Left renal pelvis (tissue), 4 donors: ENCODE data around the gene TMBIM1. TPM values are rescaled to one million over a fixed set of nuclear protein-coding genes. Genes with fewer than 3 reads are reported as not detected.

Experiments used
- DNase-seq, 4 donors: peaks; one replicate each; pipeline ENCODE4 v3.0.0-alpha.2; 2013; ENCODE audit warnings: low read depth in 4 of 4, low spot score in 3 of 4
- polyA plus RNA-seq, 4 donors: library from polyadenylated mRNA; unstranded; fragments of 120-200 nt; gene quantifications; one replicate each; pipeline ENCODE4 v1.2.1, GENCODE V29; 2013; ENCODE audit not compliant: insufficient read length in 4 of 4

The TMBIM1 gene
- polyA plus RNA-seq, 4 donors, result 72.2 to 94.0 (median 86.5) TPM

DNA sequence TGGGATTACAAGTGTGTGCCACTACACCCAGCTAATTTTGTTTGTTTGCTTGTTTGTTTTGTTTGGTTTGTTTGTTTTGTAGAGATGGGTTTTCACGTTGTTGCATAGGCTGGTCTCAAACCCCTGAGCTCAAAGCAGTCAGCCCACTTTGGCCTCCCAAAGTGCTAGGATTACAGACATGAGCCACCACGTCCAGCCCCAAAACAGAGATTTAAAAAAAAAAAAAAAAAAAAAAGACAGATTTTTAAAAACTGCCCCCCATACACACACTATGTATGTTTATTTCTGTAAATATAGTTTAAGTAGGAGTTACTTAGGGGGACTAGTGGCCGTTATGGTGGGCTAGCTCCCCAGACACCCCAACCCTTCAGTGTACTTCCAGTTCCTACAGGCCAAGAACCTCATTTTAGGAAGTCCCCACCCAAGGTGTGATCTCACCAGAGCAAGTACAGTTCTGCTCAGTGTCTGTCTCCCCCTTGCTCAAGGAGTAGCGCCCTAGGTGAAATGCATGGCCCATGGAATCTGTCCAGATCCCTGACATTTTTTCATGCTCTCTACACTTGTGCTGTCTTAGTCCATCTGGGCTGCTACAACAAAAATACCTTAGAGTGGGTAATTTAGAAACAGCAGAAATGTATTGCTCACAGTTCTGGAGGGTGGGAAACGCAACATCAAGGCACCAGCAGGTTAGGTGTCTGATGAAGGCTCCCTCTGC lies 1.6 kb upstream of the TMBIM1 start:
- no peak for DNase-seq

DNA sequence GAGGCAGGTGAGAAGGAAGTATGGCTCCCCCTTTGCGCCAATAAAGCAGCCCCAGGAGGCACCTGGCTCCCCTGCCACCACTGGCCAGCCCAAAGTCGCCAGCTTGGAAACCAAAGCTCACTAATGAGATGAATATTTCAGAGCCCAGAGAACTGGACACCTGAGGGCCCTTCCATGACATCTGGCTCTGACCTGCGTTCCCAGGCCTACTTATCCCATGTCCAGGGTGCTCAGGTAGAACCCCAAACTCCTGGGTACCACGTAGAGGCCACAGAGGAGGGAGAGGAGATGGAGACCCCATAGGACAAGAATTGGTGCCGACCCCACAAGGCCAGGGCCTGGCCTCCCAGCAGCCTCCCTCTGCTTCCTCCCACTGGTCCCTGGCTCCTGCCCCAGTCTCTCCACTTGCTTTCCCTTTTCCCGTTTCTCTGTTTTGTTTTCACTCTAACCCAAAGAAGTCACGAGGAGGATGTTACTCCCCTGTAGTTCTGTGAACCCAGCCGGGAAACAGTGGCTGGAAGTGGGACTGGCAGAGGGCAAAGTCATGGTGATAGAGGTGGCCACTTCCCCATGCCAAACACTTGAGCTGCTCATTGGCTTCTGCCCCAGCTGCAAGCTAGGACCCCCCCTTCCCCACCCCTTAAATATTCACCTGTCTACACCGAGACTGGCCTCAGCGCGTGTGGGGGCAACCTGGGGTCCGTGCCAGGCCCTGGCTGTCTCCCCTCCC lies 820 bp downstream of the TMBIM1 start:
- no peak for DNase-seq

DNA sequence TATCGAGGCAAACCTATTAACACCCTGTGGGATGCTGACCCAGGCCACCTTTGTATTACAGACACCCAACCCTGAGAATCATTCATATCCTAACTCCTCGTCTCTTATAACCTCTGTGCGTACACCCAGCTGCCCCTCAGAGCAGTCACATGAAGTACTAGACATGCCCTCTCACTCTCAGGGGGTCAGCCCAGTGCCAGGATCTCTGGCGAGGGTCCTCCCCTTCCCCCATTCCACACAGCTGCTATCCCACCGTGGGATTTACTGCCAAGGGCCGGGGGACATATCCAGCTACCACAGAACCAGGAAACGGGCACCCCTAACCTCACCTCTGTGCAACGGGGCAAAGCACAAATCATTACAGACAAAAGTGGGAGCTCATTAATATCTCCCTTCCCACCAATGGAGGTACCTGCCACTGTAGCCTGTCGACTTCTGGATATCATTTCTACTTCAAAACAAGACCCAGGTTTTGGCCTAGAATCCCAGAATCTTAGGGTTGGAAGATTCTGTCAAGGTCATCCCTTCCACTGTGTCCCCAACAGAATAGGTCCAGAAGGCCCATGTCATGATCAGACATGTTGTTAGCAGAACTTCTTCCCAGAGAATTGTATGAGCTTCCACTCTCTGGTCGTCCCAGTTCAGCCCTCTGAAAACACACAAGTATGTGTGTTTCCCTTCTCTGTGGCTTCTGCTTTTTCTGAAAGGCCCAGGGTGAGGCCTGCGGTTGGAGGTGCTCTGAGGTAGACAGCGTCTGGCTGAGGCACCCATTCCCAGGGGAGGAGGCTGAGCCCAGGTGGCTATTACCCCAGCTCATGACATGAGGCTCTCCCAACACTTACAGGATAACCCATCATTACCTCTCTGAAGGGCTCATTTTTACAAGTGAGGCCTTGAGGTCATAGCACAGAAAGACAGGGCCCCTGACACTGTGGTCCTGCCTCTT lies 1.7 kb downstream of the TMBIM1 start:
- DNase-seq, result no peak

DNA sequence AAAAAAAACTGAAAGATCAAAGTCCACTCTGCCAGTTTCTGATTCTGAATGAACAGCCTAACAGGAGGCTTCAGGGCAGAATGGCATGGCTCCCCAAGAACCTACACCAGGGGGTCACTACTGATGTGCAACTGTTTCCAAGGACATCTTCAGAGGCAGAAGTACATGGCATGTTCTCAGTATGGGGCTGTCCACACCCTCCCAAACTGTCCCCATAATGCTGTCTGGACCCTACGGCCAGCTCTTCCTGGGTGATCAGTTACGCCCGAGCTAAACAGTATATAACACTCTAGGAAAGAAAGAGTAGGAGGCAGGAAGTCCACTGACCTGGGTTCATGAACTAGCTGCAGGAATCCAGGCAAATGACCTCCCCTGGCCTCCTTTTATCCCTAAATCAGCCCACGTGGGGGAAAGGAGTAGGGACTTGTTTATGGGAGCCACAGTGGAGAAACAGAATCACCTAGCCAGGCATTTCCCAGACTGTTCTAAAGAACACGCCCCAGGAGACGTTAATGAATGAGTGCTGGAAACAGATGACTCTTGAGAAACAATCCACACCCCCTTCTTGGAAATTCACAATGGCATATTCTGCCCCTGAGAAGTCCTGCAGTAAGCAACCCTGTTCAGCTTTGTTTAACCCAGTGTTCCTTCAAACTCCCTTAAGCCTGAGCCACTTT lies 2.5 kb downstream of the TMBIM1 start:
- DNase-seq, result no peak

DNA sequence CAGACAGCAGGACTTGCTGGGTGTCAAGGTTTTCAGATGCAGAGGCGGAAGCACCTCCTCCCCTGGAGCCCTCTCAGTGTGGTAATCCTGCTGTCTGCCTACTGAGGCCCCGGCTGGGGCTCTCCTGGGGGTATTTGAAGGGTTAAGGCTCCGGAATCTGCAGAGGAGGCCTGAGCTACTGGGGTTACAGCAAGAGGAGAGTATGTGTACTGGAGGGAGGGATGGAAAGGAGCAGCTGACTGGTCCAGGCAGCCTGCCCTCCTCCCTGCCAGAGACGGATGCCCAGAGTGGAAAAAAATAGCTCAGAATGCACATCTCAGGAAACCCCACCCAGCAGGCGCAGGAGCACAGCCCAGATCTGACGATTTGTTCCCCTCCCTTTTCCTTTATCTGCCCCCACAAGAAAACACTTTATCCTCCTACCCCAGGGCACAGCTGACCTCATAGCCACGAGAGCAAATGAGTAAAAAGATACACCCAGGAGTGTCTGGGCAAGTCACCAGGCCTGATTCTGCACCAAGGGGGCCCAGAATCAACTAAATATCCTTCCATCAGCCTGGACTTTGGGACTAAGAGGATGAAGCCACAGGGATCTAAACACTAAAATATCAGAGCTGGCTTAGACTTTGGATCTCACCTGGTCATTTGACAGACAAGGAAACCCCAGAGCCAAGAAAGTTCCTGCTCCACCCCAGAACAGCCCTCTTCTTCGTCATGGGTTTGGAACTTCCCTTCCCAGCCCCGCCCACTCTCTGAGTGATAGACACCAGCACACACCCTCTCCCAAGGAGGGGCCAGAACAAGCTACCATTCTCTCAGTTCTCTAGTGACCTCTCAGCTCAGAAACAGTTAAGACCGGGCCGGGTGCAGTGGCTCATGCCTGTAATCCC lies 5.5 kb downstream of the TMBIM1 start:
- no peak for DNase-seq

DNA sequence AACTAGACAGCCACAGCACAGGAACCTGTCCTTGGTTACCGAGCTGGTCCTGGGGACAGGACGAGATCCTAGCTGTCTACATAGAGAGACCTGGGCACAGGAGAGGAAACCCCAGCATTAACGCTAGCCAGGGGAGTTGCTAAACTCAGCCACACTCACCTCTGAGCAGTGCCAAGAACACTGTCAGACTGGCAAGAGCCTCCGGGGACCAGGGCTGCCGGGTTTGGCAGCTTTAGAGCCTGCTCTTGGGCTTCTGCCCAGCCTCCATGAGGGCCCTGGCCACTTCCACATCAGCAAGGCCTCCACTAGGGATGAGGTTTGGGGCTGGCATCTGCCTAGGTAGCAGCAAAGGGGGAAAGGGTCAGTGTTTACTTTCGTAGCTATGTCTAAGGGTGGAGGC lies 6.7 kb downstream of the TMBIM1 start:
- no peak for DNase-seq

DNA sequence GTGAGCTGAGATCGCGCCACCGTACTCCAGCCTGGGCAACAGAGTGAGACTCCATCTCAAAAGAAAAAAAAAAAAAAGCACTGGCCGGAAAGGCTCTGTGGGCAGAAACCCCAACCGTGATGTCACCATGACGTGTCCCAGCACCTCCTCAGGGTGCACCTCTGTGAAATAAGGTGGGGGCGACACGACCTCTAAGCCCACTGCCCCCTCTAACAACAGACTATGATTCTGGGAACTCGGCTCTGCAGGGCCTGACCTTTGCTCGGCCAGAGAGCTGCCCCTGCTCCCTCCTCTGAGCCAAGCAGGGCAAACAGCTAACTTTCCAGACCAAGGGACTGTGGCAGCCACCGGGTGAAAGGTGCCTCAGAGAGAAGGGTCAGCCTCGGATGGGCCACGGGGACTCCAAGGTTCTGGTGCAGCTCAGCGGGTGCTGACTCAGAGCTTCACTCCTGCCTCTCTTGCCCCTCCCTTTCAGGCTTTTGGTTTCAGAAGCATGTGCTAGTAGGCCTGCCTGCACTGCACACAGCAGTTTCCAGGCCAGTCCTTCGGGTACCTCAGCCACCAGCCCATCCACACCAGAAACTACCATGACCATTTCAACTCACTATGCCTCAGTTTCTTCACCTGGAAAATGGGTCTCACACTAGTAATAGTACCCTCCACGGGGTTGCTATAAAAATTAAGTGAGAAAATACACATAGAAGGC lies 8.0 kb downstream of the TMBIM1 start:
- no peak for DNase-seq

DNA sequence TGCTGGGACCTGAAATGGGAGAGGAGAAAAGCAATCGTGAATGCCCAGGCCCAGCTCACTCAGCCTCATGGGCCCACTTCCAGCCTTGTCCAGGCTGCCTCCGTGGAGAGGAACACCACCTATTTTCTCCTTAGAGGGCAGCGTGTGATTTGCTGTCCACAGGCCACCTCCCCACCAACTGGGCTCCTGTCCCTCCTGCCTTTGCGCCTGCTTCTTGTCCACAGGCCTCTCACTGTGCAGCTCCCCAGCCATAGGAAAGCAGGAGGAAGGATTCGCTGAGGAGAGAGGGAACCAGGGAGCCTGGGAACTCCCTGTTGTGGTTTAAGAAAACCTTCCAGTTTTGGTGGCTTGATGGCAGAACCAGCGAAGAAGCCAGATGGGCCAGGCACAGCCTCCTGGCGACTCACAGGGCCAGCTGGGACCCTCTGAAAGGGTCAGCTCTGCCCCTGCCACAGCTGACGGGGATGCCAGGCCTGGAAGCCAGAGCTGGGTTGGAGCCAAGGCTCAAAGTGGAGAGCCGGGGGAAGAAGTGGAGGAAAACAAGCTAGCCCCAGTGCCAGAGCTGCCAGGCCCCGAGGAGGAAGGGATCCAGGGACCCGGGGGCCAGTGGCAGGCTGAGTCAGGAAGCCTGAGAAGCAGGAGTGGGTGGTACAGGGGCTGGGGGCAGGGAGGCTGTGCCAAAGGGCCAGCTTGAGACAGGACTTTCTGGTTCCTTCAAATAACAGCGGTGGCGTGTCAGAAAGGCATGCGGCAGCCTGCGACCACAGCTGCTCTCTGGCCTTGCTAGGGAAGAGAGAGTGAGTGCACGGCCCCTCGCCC lies 9.9 kb downstream of the TMBIM1 start:
- no peak for DNase-seq

DNA sequence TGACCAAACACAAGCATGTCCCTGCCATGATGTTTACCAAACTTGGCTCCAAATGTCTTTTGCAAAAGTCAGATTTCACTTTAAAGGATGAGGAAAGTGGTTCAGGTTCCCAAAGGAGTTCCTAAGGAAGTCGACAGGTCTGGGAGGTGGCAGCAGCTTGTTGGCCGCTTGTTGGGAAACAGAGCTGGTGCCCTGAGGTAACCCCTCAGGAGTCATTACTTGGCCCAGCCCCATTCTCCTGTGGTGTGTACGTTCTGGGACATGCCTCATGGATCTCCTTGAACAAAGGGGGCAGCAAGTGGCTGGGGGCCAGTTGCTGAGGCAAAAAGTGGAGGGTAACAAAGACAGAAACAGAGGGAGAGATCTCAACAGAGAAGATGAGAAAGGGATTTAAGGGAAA lies 10.9 kb downstream of the TMBIM1 start:
- no peak for DNase-seq

DNA sequence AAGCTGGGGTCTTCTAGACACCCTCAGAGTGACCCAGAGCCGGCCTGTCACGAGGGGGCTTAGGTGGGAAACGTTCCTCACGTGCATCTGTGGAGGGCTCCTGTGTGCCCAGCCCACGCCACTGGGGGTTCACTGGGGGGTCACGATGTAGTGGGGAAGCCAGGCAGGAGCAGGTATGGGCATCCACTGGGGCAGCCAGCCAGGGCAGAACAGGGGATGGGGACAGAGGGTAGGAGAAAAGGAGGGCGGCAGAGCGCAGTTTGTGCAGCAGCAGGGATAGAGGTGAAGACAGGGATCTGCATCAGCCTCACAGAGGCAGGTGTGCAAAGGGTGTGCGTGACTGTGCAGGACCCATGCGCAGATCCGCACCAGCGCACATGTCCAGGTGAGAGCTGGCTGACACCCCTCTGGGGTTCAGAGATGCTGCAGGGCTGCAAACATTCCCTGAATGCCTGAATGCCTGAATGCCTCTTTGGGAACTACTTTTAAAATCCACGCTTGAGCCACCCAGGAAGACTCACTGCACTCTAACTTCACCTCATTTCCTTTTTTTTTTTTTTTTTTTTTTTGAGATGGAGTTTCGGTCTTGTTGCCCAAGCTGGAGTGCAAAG lies 11.9 kb downstream of the TMBIM1 start:
- no peak for DNase-seq

DNA sequence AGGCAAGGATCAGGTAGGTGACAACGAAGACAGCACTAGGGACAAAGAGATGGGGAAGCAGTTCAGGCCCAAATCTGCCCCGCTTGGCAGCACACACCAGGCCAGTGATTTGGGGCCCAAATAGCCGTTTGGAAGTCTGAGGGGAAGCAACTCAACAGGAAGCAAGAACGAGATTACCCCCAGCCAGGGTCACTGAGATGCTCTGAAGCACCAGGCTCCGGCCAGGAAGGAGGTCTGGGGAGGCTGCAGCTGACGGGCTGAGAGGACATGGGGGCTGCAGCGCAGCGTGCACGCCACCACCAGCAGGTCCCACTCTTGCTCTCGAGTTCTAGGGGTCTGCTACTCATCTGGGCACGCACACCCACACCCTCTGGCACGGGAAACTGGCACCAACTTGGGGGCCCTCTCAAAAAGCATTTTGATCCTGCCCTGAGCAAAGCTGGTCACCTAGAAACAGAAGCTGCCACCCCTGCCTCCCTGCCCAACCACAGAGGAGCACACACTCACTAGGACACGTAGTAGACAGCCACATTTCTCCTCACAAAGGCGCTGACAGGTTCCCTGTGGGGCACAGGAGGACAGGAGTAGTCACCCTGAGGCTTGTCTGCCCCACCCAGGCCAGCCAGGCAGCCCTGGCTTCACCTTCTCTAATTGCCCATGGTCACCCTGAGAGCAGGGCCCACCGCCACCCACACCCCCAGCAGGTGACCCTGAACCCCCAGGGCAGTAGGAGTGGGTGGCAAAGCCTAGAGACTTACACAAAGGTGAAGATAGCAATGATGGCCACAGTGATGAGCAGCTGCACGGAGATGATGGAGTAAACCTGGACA lies 13.6 kb downstream of the TMBIM1 start:
- no peak for DNase-seq

DNA sequence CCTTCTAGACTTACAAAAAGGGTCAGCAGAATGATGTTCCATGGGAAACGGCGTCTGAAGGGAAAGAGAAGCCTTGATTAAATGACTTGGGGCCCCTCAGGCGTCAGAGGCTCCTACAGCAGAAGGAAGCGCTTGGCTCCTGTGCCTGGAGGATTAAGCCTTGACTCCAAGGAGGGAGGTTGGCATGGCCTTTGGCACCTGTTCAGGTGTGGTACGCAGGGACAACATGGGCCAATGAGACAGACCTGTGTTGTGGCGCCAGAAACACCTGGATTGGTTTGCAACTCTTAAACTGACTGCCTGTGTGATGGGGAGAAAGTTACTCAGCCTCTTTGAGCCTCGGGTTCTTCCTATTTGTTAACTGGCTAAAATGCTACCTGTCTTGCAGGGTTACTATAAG lies 14.4 kb downstream of the TMBIM1 start:
- no peak for DNase-seq

DNA sequence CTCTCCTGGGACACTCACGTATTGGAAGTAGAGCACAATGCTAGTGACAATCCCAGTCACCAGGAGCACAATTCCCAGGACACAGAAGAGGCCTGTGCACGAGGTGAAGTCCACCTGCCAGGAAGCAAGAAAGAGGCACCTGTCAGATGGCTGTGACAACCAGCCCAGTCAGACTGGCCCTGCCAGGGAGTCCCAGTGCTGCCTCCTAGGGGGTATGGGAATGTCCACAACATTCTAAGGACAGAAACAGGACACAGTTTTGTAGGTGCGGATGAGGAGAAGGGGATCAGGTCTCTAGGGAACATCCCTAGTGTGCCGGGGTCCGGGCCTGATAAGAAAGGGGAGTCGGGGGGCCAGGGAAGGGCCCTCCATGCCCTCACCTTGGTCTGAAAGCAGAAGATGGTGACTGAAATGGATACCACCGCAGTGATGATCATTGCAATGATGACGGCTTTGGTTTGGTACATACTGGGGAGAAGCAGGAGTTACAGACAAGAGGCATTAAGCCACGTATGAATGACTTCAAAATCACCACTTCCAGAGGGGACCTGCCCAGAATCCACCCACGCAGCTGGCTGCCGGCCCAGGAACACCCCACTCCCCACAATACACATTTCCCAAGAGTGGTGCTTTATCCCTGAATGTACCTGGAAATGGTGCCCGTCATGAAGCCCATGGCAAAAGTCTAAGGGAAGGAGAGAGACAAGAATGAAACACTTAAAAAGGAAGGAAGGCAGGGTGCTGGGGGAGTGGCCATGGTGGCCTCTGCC lies 15.1 kb downstream of the TMBIM1 start:
- no peak for DNase-seq

DNA sequence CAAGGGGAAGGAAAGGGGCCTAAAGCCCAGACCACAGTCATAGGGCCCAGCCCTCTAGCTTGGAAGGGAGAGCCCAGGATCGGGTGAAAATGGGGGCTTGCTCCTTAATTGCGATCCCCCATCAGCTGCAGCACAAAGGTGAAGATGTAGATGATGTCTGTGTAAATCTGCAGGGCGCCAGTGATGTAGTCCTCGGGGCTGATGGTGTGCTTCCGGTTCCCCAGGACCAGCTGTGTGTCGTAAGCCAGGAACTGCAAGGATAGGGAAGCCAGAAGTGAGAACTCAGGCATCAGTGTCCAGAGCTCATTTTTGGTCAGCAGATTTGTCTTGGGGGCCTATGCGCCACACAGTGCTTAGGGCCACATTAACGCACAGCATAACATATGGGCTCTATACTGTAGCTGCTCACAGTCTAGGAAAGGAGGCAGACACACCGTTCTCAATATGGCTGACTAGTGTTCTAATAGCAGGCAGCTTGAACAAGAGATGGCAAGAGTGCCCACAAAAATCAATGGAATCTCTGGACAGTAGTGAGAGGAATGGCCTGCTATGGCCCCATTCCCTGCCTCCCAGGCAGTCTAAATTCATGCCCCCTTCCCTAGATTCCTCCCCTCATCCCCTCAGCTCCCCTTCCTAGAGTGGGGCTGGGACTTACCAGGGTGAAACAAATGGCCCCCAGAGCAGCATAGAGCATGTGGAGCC lies 16.8 kb downstream of the TMBIM1 start:
- DNase-seq, result no peak

DNA sequence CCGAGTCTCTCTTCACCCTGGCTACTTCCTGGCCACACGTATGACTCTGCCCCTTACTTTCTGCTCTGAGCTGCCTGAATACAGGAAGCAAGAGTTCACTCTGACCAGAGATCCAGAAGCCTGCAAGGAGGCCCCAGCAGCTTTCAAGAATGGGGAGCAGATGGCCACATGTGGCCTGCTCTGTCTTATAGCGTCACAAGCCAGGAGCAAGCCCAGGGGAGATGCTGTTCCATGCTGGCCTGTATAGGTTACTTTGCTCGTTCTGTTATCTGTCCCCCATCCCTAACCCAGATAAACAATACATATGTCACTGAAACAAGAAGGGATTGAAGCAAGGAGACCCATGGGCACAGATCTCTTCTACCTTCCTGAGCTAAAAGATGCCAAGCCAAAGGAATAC lies 17.7 kb downstream of the TMBIM1 start:
- no peak for DNase-seq

DNA sequence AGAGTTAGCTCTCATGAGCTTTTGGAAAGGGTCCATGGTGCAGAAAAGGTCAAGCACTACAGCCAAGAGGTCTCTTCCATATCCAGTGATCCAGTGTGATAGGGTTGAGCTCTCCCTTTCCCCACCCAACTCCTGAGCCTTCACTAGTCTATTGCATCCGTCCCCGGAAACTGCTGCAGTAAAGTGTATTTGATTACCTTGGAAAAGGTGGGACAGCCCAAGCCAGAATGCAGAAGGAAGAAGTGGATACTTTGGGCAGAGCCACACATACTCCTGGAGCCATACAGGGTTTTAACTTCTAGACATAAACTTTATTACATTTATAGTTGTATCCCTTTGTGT lies 18.4 kb downstream of the TMBIM1 start:
- DNase-seq, result no peak
